SK-N-SH (cell line): ENCODE measurements around the gene INSC.

Experiments used
- ELF1 ChIP-seq: IDR thresholded peaks from 2 replicates; pipeline ENCODE4 v1.4.0; 2012
- FOXM1 ChIP-seq: IDR thresholded peaks from 2 replicates; pipeline ENCODE4 v1.4.0; 2012; ENCODE audit warnings: low read depth, mild to moderate bottlenecking
- GABPA ChIP-seq: IDR thresholded peaks from 2 replicates; pipeline ENCODE4 v1.4.0; 2012; ENCODE audit warnings: low read depth, mild to moderate bottlenecking
- JUND ChIP-seq: IDR thresholded peaks from 2 replicates; pipeline ENCODE4 v1.4.0; 2012
- MEF2A ChIP-seq: IDR thresholded peaks from 2 replicates; pipeline ENCODE4 v1.4.0; 2012; ENCODE audit warnings: low read depth, borderline replicate concordance
- NFIC ChIP-seq: IDR thresholded peaks from 2 replicates; pipeline ENCODE4 v1.4.0; 2012; ENCODE audit warnings: borderline replicate concordance
- POLR2AphosphoS5 ChIP-seq: IDR thresholded peaks from 2 replicates; pipeline ENCODE4 v1.6.1; 2012; ENCODE audit warnings: low read depth, low read length
- RAD21 ChIP-seq: IDR thresholded peaks from 2 replicates; pipeline ENCODE4 v1.6.1; 2012; ENCODE audit warnings: mild to moderate bottlenecking, low read length
- RCOR1 ChIP-seq: fragments of 150-350 bp; IDR thresholded peaks from 2 replicates; pipeline ENCODE4 v1.6.1; 2017; ENCODE audit warnings: antibody characterized with exemption, low read length
- RFX5 ChIP-seq: IDR thresholded peaks from 2 replicates; pipeline ENCODE4 v1.6.1; 2012; ENCODE audit warnings: mild to moderate bottlenecking, improper control_type of control experiment, low read length
- TCF12 ChIP-seq: IDR thresholded peaks from 2 replicates; pipeline ENCODE4 v1.4.0; 2012
- USF2 ChIP-seq: fragments of 150-350 bp; IDR thresholded peaks from 2 replicates; pipeline ENCODE4 v1.6.1; 2017; ENCODE audit warnings: antibody characterized with exemption, low read length, low read depth, borderline replicate concordance
- YY1 ChIP-seq: IDR thresholded peaks from 2 replicates; pipeline ENCODE4 v1.4.0; 2012; ENCODE audit warnings: low read depth, mild to moderate bottlenecking
- TF ChIP-seq, protein P1 (sequence below): fragments of 200-600 bp; sonication (generic); IDR thresholded peaks from 2 replicates; pipeline ENCODE4 v1.6.1; 2017; ENCODE audit warnings: antibody characterized with exemption, mild to moderate bottlenecking, moderate library complexity

GRCh38 chr11:15286465-15286864 is 171.7 kb downstream of the INSC start:
- TF ChIP-seq, protein P1, sequence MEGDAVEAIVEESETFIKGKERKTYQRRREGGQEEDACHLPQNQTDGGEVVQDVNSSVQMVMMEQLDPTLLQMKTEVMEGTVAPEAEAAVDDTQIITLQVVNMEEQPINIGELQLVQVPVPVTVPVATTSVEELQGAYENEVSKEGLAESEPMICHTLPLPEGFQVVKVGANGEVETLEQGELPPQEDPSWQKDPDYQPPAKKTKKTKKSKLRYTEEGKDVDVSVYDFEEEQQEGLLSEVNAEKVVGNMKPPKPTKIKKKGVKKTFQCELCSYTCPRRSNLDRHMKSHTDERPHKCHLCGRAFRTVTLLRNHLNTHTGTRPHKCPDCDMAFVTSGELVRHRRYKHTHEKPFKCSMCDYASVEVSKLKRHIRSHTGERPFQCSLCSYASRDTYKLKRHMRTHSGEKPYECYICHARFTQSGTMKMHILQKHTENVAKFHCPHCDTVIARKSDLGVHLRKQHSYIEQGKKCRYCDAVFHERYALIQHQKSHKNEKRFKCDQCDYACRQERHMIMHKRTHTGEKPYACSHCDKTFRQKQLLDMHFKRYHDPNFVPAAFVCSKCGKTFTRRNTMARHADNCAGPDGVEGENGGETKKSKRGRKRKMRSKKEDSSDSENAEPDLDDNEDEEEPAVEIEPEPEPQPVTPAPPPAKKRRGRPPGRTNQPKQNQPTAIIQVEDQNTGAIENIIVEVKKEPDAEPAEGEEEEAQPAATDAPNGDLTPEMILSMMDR: no peak
- no peak for TF ChIP-seq USF2
- TF ChIP-seq RAD21: no peak
- no peak for TF ChIP-seq RCOR1
- TF ChIP-seq MEF2A: no peak
- no peak for TF ChIP-seq JUND
- TF ChIP-seq POLR2AphosphoS5: no peak
- no peak for TF ChIP-seq ELF1
- TF ChIP-seq GABPA: no peak
- TF ChIP-seq FOXM1: no peak
- no peak for TF ChIP-seq TCF12
- no peak for TF ChIP-seq YY1
- TF ChIP-seq NFIC: no peak
- TF ChIP-seq RFX5: no peak
